OCI-LY3 (cell line): Measurements from ENCODE around the gene POU2AF1.

Experiments
- H2AFZ ChIP-seq: fragments of 200-600, 300-600 bp; shearing (Covaris generic); 2 replicates; pipeline ENCODE4 v1.6.0; 2014; ENCODE audit warnings: antibody characterized with exemption, low read depth, low read length
- H3K27ac ChIP-seq: fragments of 200-600, 300-600 bp; sonication (generic); 2 replicates; pipeline ENCODE4 v1.5.1; 2014; ENCODE audit warnings: mild to moderate bottlenecking, low read length, moderate library complexity, mixed read lengths
- H3K27me3 ChIP-seq: fragments of 200-600, 300-600 bp; sonication (generic); 2 replicates; pipeline ENCODE4 v1.6.1; 2014; ENCODE audit warnings: low read depth, low read length, mixed read lengths
- H3K36me3 ChIP-seq: fragments of 200-600, 300-600 bp; sonication (generic); replicated peaks from 2 replicates; pipeline ENCODE3; 2014; ENCODE audit warnings: low read depth, low read length, mixed read lengths
- H3K4me1 ChIP-seq: fragments of 300-600, 200-600 bp; sonication (generic); 2 replicates; pipeline ENCODE4 v1.6.1; 2014; ENCODE audit warnings: low read length, mixed read lengths
- H3K4me2 ChIP-seq: fragments of 200-600, 300-600 bp; sonication (generic); 2 replicates; pipeline ENCODE4 v1.6.1; 2014; ENCODE audit warnings: low read length, mixed read lengths
- H3K4me3 ChIP-seq: fragments of 300-600, 200-600 bp; sonication (generic); 2 replicates; pipeline ENCODE4 v1.5.1; 2014; ENCODE audit warnings: antibody characterized with exemption, mild to moderate bottlenecking, low read length, moderate library complexity
- H3K79me2 ChIP-seq: fragments of 300-600, 200-600 bp; shearing (Covaris generic); 2 replicates; pipeline ENCODE4 v1.6.1; 2014; ENCODE audit warnings: mild to moderate bottlenecking, low read length, mixed read lengths
- H3K9ac ChIP-seq: fragments of 300-600, 200-600 bp; shearing (Covaris generic); 2 replicates; pipeline ENCODE4 v1.6.0; 2014; ENCODE audit warnings: mild to moderate bottlenecking, low read length, moderate library complexity
- H3K9me3 ChIP-seq: fragments of 200-600, 300-600 bp; shearing (Covaris generic); 2 replicates; pipeline ENCODE4 v1.6.1; 2014; ENCODE audit warnings: low read length, mixed read lengths; ENCODE audit not compliant: insufficient read depth
- H4K20me1 ChIP-seq: fragments of 200-600, 300-600 bp; sonication (generic); 2 replicates; pipeline ENCODE4 v1.6.1; 2016; ENCODE audit warnings: low read length, mixed read lengths; ENCODE audit not compliant: insufficient read depth
- CTCF ChIP-seq: fragments of 200-600, 300-600 bp; sonication (generic); IDR thresholded peaks from 2 replicates; pipeline ENCODE4 v1.5.1; 2014; ENCODE audit warnings: antibody characterized with exemption, low read length, low read depth
- EZH2phosphoT487 ChIP-seq: fragments of 200-600 bp; shearing (Covaris generic); IDR thresholded peaks from 2 replicates; pipeline ENCODE4 v1.6.1; 2018; ENCODE audit warnings: antibody characterized with exemption, mixed run types, low read depth

POU2AF1 gene

GRCh38 chr11:111347723-111348115, 31.4 kb downstream of the POU2AF1 start:
- H3K4me3 ChIP-seq, result no peak overlapping the region
- peaks cover 22% of the 10 kb centered on the region for H3K36me3 ChIP-seq
- no peak overlapping the region for H3K9ac ChIP-seq
- no peak overlapping the region for H3K4me2 ChIP-seq
- H3K27me3 ChIP-seq, result no peaks in the 10 kb centered on the region
- TF ChIP-seq EZH2phosphoT487 (no peak), CTCF (no peak)
- no peaks in the 10 kb centered on the region for H3K9me3 ChIP-seq
- H3K27ac ChIP-seq, result no peak overlapping the region
- no peaks in the 10 kb centered on the region for H4K20me1 ChIP-seq
- H3K79me2 ChIP-seq, result no peaks in the 10 kb centered on the region
- no peak overlapping the region for H2AFZ ChIP-seq
- 0 out of 2 replicates have a peak, but pooled peaks cover 5% of the 10 kb centered on the region for H3K4me1 ChIP-seq

- Histone ChIP-seq H3K79me2 (no peaks in the 10 kb centered on the region), H3K9ac (no peak overlapping the region), H3K4me1 (0 out of 2 replicates have a peak, but pooled peaks cover 5% of the 10 kb centered on the region), H4K20me1 (no peaks in the 10 kb centered on the region), H3K27ac (no peak overlapping the region), H3K36me3 (peaks cover 19% of the 10 kb centered on the region), H3K9me3 (no peaks in the 10 kb centered on the region), H3K27me3 (no peaks in the 10 kb centered on the region), H3K4me3 (no peak overlapping the region), H2AFZ (no peak overlapping the region), H3K4me2 (no peak overlapping the region)
- no peak for TF ChIP-seq EZH2phosphoT487
- no peak for TF ChIP-seq CTCF
Measured at GRCh38 chr11:111347002-111347722, 31.9 kb downstream of the POU2AF1 start.

DNA sequence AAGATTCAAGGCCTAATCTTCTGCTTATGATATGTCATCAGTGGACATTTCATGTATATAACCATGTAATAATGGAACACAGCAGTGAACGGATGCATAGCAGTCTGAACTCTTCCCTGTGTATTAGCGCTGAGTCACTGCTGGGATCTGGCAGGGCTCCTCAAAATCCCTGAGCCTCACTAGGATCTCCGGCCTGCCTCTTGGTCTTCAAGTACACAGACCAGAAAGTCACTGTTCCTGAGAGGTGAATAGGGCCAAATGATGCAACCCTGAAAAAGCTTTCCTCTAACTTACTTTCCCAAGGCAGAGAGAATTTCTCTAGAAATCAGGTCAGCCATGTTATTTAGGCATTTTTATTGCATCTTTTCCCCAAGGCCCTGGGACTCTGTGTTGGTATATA, 35.0 kb downstream of the POU2AF1 start:
- no peaks in the 10 kb centered on the region for H3K79me2 ChIP-seq
- no peak overlapping the region for H3K4me3 ChIP-seq
- peaks cover 5% of the 10 kb centered on the region for H3K36me3 ChIP-seq
- H3K4me1 ChIP-seq, result no peaks in the 10 kb centered on the region
- H3K27ac ChIP-seq, result no peak overlapping the region
- no peaks in the 10 kb centered on the region for H3K27me3 ChIP-seq
- TF ChIP-seq EZH2phosphoT487 (no peak), CTCF (no peak)
- no peak overlapping the region for H3K9ac ChIP-seq
- no peaks in the 10 kb centered on the region for H3K9me3 ChIP-seq
- no peak overlapping the region for H2AFZ ChIP-seq
- no peak overlapping the region for H3K4me2 ChIP-seq
- no peaks in the 10 kb centered on the region for H4K20me1 ChIP-seq

GRCh38 chr11:111342329-111342728, 36.7 kb downstream of the POU2AF1 start:
- no peak for TF ChIP-seq EZH2phosphoT487

More at GRCh38 chr11:111342329-111342728, 36.7 kb downstream of the POU2AF1 start:
- H3K9ac ChIP-seq, result no peak overlapping the region
- no peaks in the 10 kb centered on the region for H3K79me2 ChIP-seq
- peaks cover 5% of the 10 kb centered on the region for H3K36me3 ChIP-seq
- no peaks in the 10 kb centered on the region for H4K20me1 ChIP-seq
- H3K27me3 ChIP-seq, result no peaks in the 10 kb centered on the region
- no peaks in the 10 kb centered on the region for H3K4me1 ChIP-seq
- no peak overlapping the region for H3K4me3 ChIP-seq
- H3K27ac ChIP-seq, result no peak overlapping the region
- no peak overlapping the region for H2AFZ ChIP-seq
- no peaks in the 10 kb centered on the region for H3K9me3 ChIP-seq
- H3K4me2 ChIP-seq, result no peak overlapping the region
